GM12891 (cell line): Measurements from ENCODE around the gene FILIP1.

ENCODE experiments used
- PAX5 ChIP-seq: IDR thresholded peaks from 2 replicates; pipeline ENCODE4 v1.6.1; 2011; ENCODE audit warnings: low read length, moderate library complexity, mild to moderate bottlenecking; ENCODE audit not compliant: insufficient read depth, severe bottlenecking
- POLR2A ChIP-seq: IDR thresholded peaks from 2 replicates; pipeline ENCODE4 v1.6.1; 2011; ENCODE audit warnings: low read depth, low read length, control low read depth
- POLR2AphosphoS5 ChIP-seq: IDR thresholded peaks from 2 replicates; pipeline ENCODE4 v1.6.1; 2011; ENCODE audit warnings: low read depth, low read length, control low read depth
- POU2F2 ChIP-seq: IDR thresholded peaks from 2 replicates; pipeline ENCODE4 v1.6.1; 2011; ENCODE audit warnings: low read depth, mild to moderate bottlenecking, control low read depth, low read length, moderate library complexity
- SPI1 ChIP-seq: IDR thresholded peaks from 2 replicates; pipeline ENCODE4 v1.6.1; 2011; ENCODE audit warnings: low read depth, low read length, control low read depth
- TAF1 ChIP-seq: IDR thresholded peaks from 2 replicates; pipeline ENCODE4 v1.6.1; 2011; ENCODE audit warnings: low read depth, low read length, control low read depth

DNA sequence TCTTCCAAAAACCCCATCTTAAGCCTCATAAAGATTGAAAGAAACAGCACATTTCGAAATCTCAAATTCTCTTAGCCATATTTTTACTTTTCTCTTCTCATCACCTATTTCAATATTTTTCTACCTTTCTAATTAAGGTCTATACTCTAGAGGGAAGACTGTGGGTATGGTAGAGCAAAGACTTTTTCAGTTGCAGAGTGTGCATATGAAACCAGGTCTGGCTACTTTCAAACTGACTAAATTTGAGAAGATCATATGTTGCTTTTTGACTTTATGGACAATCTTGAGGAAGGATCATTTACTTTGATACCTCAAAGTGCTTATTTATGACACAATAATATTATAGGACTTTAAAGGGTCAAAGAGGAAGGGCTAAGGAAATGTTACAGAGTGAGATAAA lies 20.7 kb downstream of the FILIP1 start:
- no peak for TF ChIP-seq TAF1
- no peak for TF ChIP-seq POLR2A
- TF ChIP-seq POLR2AphosphoS5, result no peak
- TF ChIP-seq PAX5, result no peak
- no peak for TF ChIP-seq SPI1
- no peak for TF ChIP-seq POU2F2
